PFSK-1 (cell line): Measurements from ENCODE around the gene SOBP.

Source experiments
- FOXP2 ChIP-seq: optimal IDR thresholded peaks from 2 replicates; pipeline ENCODE3; 2011; ENCODE audit warnings: borderline replicate concordance, control low read depth, inconsistent platforms; ENCODE audit not compliant: insufficient read depth; ENCODE audit errors: extremely low read length, extremely low read depth
- POLR2AphosphoS5 ChIP-seq: IDR thresholded peaks from 2 replicates; pipeline ENCODE4 v1.6.1; 2012; ENCODE audit warnings: low read depth, mild to moderate bottlenecking, control low read depth, low read length, moderate library complexity
- SIN3A ChIP-seq: IDR thresholded peaks from 2 replicates; pipeline ENCODE4 v1.6.1; 2012; ENCODE audit warnings: mild to moderate bottlenecking, low read length, moderate library complexity, borderline replicate concordance; ENCODE audit not compliant: insufficient read depth
- TAF1 ChIP-seq: IDR thresholded peaks from 2 replicates; pipeline ENCODE4 v1.6.1; 2012; ENCODE audit warnings: low read length, control low read depth, borderline replicate concordance; ENCODE audit not compliant: insufficient read depth
- TF ChIP-seq, protein P1 (sequence below), 2 experiments: IDR thresholded peaks; 2 replicates each; pipeline versions ENCODE4 v1.6.1 to v1.8.0; 2011 to 2012; ENCODE audit warnings: low read depth in 2 of 2, low read length in 2 of 2, control low read depth in 1 of 2, inconsistent platforms in 1 of 2, mild to moderate bottlenecking in 1 of 2, moderate library complexity in 1 of 2; ENCODE audit not compliant: insufficient read depth in 1 of 2

DNA sequence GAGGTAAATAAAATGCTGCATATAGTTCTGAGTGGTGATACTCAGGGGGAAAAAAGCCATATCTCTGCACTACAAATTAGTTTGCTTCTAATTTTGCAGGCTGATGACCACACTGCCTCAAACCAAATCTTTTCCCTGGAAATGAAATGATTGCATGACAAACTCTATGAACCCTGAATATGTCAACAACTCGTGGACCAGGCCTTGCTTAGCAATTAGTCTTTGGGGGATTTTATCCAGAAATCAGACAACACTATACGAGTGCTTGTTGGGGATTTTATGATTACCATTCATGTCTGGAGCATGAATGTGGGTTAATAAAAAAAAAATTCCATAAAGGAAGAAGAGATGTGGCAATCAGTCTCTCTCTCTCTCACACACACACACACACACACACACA is 42.0 kb downstream of the SOBP start:
- TF ChIP-seq TAF1 = no peak
- TF ChIP-seq POLR2AphosphoS5 = no peak
- no peak for TF ChIP-seq FOXP2
- TF ChIP-seq SIN3A = no peak
- TF ChIP-seq, protein P1, sequence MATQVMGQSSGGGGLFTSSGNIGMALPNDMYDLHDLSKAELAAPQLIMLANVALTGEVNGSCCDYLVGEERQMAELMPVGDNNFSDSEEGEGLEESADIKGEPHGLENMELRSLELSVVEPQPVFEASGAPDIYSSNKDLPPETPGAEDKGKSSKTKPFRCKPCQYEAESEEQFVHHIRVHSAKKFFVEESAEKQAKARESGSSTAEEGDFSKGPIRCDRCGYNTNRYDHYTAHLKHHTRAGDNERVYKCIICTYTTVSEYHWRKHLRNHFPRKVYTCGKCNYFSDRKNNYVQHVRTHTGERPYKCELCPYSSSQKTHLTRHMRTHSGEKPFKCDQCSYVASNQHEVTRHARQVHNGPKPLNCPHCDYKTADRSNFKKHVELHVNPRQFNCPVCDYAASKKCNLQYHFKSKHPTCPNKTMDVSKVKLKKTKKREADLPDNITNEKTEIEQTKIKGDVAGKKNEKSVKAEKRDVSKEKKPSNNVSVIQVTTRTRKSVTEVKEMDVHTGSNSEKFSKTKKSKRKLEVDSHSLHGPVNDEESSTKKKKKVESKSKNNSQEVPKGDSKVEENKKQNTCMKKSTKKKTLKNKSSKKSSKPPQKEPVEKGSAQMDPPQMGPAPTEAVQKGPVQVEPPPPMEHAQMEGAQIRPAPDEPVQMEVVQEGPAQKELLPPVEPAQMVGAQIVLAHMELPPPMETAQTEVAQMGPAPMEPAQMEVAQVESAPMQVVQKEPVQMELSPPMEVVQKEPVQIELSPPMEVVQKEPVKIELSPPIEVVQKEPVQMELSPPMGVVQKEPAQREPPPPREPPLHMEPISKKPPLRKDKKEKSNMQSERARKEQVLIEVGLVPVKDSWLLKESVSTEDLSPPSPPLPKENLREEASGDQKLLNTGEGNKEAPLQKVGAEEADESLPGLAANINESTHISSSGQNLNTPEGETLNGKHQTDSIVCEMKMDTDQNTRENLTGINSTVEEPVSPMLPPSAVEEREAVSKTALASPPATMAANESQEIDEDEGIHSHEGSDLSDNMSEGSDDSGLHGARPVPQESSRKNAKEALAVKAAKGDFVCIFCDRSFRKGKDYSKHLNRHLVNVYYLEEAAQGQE (IDR thresholded peaks at IDR 0.05; ENCODE audit: insufficient read depth in 1 of 2, low read depth in 2 of 2, low read length in 2 of 2) = no peak
